Naive B cell (primary cell): ENCODE data around the gene KRTAP10-6. TPM values are rescaled to one million over a fixed set of nuclear protein-coding genes. Genes with fewer than 3 reads are reported as not detected.
A peak's percentile ranks its signal among the peaks of the same experiment; 100 is the strongest.
"Not testable (repeated sequence)": the region's sequence is repeated elsewhere in the genome, so short reads cannot be mapped to it uniquely, and the experiment has no call there.

ENCODE experiments used
- ATAC-seq, 2 donors: fragments of 150-1000 bp; cut with Tn5 transposase; 2 replicates each; pipeline ENCODE4 v1.10.0; 2021; ENCODE audit warnings: low read depth in 2 of 2, mild to moderate bottlenecking in 2 of 2, moderate library complexity in 2 of 2
- DNase-seq: peaks from one replicate; pipeline ENCODE4 v3.0.0; 2022
- H3K27ac Mint-ChIP-seq, 6 donors: one replicate each; pipeline ENCODE4 v1.8.0; 2020 to 2022; ENCODE audit warnings: mild to moderate bottlenecking in 6 of 6, mixed read lengths in 6 of 6, moderate library complexity in 5 of 6, inconsistent platforms in 2 of 6
- H3K27me3 Mint-ChIP-seq, 3 donors: one replicate each; pipeline ENCODE4 v1.8.0; 2021 to 2022; ENCODE audit warnings: mixed read lengths in 3 of 3, mild to moderate bottlenecking in 1 of 3
- H3K36me3 Mint-ChIP-seq, 2 donors: one replicate each; pipeline ENCODE4 v1.8.0; 2020 to 2022; ENCODE audit warnings: mixed read lengths in 2 of 2, inconsistent platforms in 1 of 2, mild to moderate bottlenecking in 1 of 2
- H3K4me1 Mint-ChIP-seq, 3 donors: one replicate each; pipeline ENCODE4 v1.8.0; 2020 to 2022; ENCODE audit warnings: mixed read lengths in 3 of 3, inconsistent platforms in 1 of 3, mild to moderate bottlenecking in 1 of 3, moderate library complexity in 1 of 3
- H3K4me3 Mint-ChIP-seq, 8 donors: one replicate each; pipeline ENCODE4 v1.8.0; 2020 to 2022; ENCODE audit warnings: mild to moderate bottlenecking in 8 of 8, mixed read lengths in 8 of 8, moderate library complexity in 8 of 8, inconsistent platforms in 2 of 8
- H3K9me3 Mint-ChIP-seq, 7 donors: one replicate each; pipeline ENCODE4 v1.8.0; 2020 to 2022; ENCODE audit warnings: mixed read lengths in 7 of 7, mild to moderate bottlenecking in 5 of 7, inconsistent platforms in 2 of 7, moderate library complexity in 1 of 7
- polyA plus RNA-seq, 6 donors: library from polyadenylated mRNA; unstranded; fragments of 300-500 nt; fragmentation: Illumina TruSeq; gene quantifications; one replicate each; pipeline ENCODE4 v1.2.3, GENCODE V29; 2021; ENCODE audit warnings: low read depth in 6 of 6

The KRTAP10-6 gene
- polyA plus RNA-seq, 6 donors from 2014 or later = not detected

GRCh38 chr21:44601596-44602462 lies 9.5 kb upstream of the KRTAP10-6 start:
- ATAC-seq (no peak), DNase-seq (no peak)
- Mint-ChIP-seq H3K9me3 (peaks cover 7 to 47% (median 11%) of the 10 kb centered on the region in 7 donors), H3K27me3 (peaks cover 33 to 69% (median 47%) of the 10 kb centered on the region in 3 donors), H3K4me3 (no peak overlapping the region), H3K4me1 (no peaks in the 10 kb centered on the region), H3K36me3 (peaks cover 5 to 11% of the 10 kb centered on the region in 2 donors), H3K27ac (peak overlapping the region in 1 of 6 donors; percentile 29)

- not testable (repeated sequence) for H3K4me1 Mint-ChIP-seq, H3K27ac Mint-ChIP-seq, DNase-seq, H3K4me3 Mint-ChIP-seq, ATAC-seq
- Mint-ChIP-seq H3K27me3 (peaks cover 26 to 64% (median 46%) of the 10 kb centered on the region in 3 donors), H3K9me3 (peaks cover 4 to 40% (median 7%) of the 10 kb centered on the region in 7 donors), H3K36me3 (peaks cover 0 to 11% of the 10 kb centered on the region in 2 donors)
Observed at GRCh38 chr21:44601091-44601490, 8.8 kb upstream of the KRTAP10-6 start.

GRCh38 chr21:44600118-44600978 lies 8.0 kb upstream of the KRTAP10-6 start, which contains the start of gene KRTAP10-7:
Gene KRTAP10-7 (plus strand): TSS chr21:44600597. CDS start chr21:44600622, 25 bp downstream.
- H3K4me3 Mint-ChIP-seq, H3K27ac Mint-ChIP-seq: not testable (repeated sequence)
- H3K36me3 Mint-ChIP-seq = peaks cover 0 to 11% of the 10 kb centered on the region in 2 donors

GRCh38 chr21:44599264-44600029 lies 7.1 kb upstream of the KRTAP10-6 start:
- DNase-seq (no peak), ATAC-seq (no peak)
- Mint-ChIP-seq H3K4me1 (no peaks in the 10 kb centered on the region), H3K9me3 (peaks cover 4 to 23% (median 7%) of the 10 kb centered on the region in 7 donors), H3K4me3 (no peak overlapping the region), H3K27me3 (peaks cover 14 to 51% (median 33%) of the 10 kb centered on the region in 3 donors), H3K36me3 (peaks cover 0 to 11% of the 10 kb centered on the region in 2 donors), H3K27ac (no peak overlapping the region)

More at GRCh38 chr21:44600118-44600978, 8.0 kb upstream of the KRTAP10-6 start, which contains the start of gene KRTAP10-7:
- not testable (repeated sequence) for DNase-seq, H3K4me1 Mint-ChIP-seq, ATAC-seq
- peaks cover 23 to 57% (median 39%) of the 10 kb centered on the region in 3 donors for H3K27me3 Mint-ChIP-seq
- peaks cover 4 to 32% (median 7%) of the 10 kb centered on the region in 7 donors for H3K9me3 Mint-ChIP-seq

- H3K4me3 Mint-ChIP-seq = no peak overlapping the region
Observed at GRCh38 chr21:44598061-44598460, 5.8 kb upstream of the KRTAP10-6 start.

GRCh38 chr21:44596068-44596725 lies 3.9 kb upstream of the KRTAP10-6 start:
- Mint-ChIP-seq H3K4me1 (no peaks in the 10 kb centered on the region), H3K27me3 (peaks cover 7 to 38% (median 25%) of the 10 kb centered on the region in 3 donors), H3K27ac (no peak overlapping the region), H3K36me3 (peaks cover 0 to 11% of the 10 kb centered on the region in 2 donors), H3K9me3 (peaks cover 4 to 15% (median 7%) of the 10 kb centered on the region in 7 donors), H3K4me3 (no peak overlapping the region)
- ATAC-seq (no peak), DNase-seq (no peak)

More at GRCh38 chr21:44598061-44598460, 5.8 kb upstream of the KRTAP10-6 start:
- H3K27me3 Mint-ChIP-seq = peaks cover 7 to 42% (median 30%) of the 10 kb centered on the region in 3 donors
- H3K36me3 Mint-ChIP-seq = peaks cover 0 to 11% of the 10 kb centered on the region in 2 donors
- no peak for DNase-seq
- peaks cover 4 to 15% (median 7%) of the 10 kb centered on the region in 7 donors for H3K9me3 Mint-ChIP-seq
- no peaks in the 10 kb centered on the region for H3K4me1 Mint-ChIP-seq
- H3K27ac Mint-ChIP-seq = no peak overlapping the region
- ATAC-seq = no peak

- peaks cover 7 to 37% (median 31%) of the 10 kb centered on the region in 3 donors for H3K27me3 Mint-ChIP-seq
- H3K4me1 Mint-ChIP-seq = no peaks in the 10 kb centered on the region
- H3K4me3 Mint-ChIP-seq = no peak overlapping the region
- no peak overlapping the region for H3K27ac Mint-ChIP-seq
- DNase-seq = no peak
- peaks cover 4 to 15% (median 7%) of the 10 kb centered on the region in 7 donors for H3K9me3 Mint-ChIP-seq
- ATAC-seq = no peak
- peaks cover 0 to 11% of the 10 kb centered on the region in 2 donors for H3K36me3 Mint-ChIP-seq
Observed at GRCh38 chr21:44595524-44595923, 3.2 kb upstream of the KRTAP10-6 start.

GRCh38 chr21:44594406-44594916 lies 2.2 kb upstream of the KRTAP10-6 start:
- Mint-ChIP-seq H3K27ac (peak overlapping the region in 1 of 6 donors; percentile 44), H3K4me1 (no peaks in the 10 kb centered on the region), H3K36me3 (peaks cover 0 to 11% of the 10 kb centered on the region in 2 donors), H3K27me3 (peaks cover 7 to 41% (median 41%) of the 10 kb centered on the region in 3 donors), H3K9me3 (peaks cover 4 to 15% (median 7%) of the 10 kb centered on the region in 7 donors), H3K4me3 (peak overlapping the region in 1 of 8 donors; percentile 26)
- no peak for DNase-seq
- ATAC-seq = no peak

- Mint-ChIP-seq H3K4me3 (no peak overlapping the region), H3K9me3 (peaks cover 4 to 10% (median 5%) of the 10 kb centered on the region in 7 donors)
Observed at GRCh38 chr21:44593598-44594405, 1.5 kb upstream of the KRTAP10-6 start.

GRCh38 chr21:44591801-44592130 lies 539 bp downstream of the KRTAP10-6 start:
- not testable (repeated sequence) for DNase-seq, H3K4me1 Mint-ChIP-seq, H3K4me3 Mint-ChIP-seq, H3K9me3 Mint-ChIP-seq, H3K36me3 Mint-ChIP-seq, ATAC-seq, H3K27ac Mint-ChIP-seq
- H3K27me3 Mint-ChIP-seq = peaks cover 12 to 46% (median 34%) of the 10 kb centered on the region in 3 donors

More at GRCh38 chr21:44593598-44594405, 1.5 kb upstream of the KRTAP10-6 start:
- H3K36me3 Mint-ChIP-seq = peaks cover 0 to 9% of the 10 kb centered on the region in 2 donors
- DNase-seq (no peak), ATAC-seq (no peak)
- peaks cover 9 to 42% (median 41%) of the 10 kb centered on the region in 3 donors for H3K27me3 Mint-ChIP-seq
- peak overlapping the region in 2 of 6 donors; percentile 7 to 12 for H3K27ac Mint-ChIP-seq
- no peaks in the 10 kb centered on the region for H3K4me1 Mint-ChIP-seq
